Myocyte (in vitro differentiated cells): ENCODE results near the gene EMC9. TPM values are rescaled to one million over a fixed set of nuclear protein-coding genes. Genes with fewer than 3 reads are reported as not detected.

Experiments used
- DNase-seq: peaks from one replicate; pipeline ENCODE4 v3.0.0-alpha.2; 2012; ENCODE audit warnings: low read depth
- total RNA-seq: library from RNA; depleted of rRNA; stranded (reverse); fragments of >200 nt; gene quantifications from 2 replicates; pipeline ENCODE4 v1.2.3, GENCODE V29; 2014

EMC9 gene
- total RNA-seq, 1 donor from 2014 or later: 18.8 TPM

GRCh38 chr14:24177041-24177825 is 35.8 kb upstream of the EMC9 start:
- no peak for DNase-seq

DNA sequence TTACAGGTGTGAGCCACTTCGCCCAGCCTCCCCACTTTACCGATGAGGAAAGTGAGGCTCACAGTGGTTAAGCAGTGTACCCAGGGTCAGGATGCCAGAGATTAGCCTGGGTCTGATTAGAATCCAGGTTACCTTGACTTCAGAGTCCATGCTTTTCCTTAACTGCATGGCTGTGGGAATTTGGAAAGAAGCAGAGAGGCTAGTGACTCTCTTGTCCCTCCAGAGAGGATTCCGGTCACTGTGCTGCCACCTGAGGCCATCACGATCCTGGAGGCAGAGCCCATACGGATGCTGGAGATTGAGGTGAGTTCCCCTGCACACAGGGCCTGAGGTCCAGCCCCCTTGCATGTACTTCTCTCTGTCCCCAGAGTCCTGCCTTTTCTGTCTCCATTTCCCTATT is 35.2 kb upstream of the EMC9 start:
- DNase-seq: no peak

DNA sequence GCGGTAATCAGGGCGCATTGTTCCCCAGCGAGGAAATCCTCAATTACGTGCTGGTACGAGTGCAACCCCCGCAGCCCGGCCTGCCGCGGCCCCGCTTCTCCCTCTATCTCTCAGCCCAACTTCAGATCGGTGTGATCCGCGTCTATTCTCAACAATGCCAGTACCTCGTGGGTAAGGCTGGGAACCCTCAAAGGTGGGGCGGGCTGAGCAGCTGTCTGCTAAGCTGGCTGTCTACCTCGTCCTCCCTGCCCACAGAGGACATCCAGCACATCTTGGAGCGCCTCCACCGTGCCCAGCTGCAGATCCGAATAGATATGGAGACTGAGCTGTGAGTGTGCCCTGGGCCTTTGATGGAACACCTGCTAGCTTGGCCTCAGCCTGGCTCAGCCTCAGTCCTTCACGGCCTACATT is 31.5 kb upstream of the EMC9 start:
- DNase-seq: peak; percentile 38

GRCh38 chr14:24172261-24172860 is 31.0 kb upstream of the EMC9 start:
- DNase-seq: no peak

- no peak for DNase-seq
Observed at GRCh38 chr14:24171422-24172260, 30.2 kb upstream of the EMC9 start, which contains the start of gene REC8. REC8 (plus strand) TSS chr14:24172080; CDS start chr14:24172553, 473 bp downstream.

DNA sequence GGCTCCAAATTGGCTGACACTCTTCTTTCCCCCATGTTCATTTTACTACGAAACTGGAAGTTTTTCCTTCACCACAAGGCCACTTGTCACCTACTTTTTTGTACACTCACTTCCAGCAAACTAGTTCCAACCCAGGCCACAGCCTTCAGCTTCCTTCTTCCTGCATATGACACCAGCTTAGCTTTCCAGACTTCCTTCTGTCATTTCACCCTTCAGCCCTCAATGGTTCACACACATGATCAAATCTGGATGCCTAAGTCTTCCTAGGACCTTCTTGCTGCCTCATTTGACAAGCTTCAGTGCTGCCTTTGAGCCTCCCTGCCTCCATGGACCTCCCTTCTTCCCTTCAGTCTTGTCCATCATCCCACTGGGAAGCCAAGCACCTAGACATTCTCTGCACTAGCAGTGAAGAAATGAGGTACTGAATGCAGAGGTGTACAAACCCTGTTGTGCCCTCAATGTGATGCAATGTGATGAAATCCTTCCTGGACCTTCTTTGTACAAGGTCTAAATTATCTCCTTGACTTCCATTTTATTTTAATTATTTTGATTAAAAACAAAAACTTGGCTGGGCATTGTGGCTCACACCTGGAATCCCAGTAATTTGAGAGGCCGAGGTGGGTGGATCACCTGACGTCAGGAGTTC is 26.2 kb upstream of the EMC9 start:
- DNase-seq: no peak

GRCh38 chr14:24165785-24166184 is 24.4 kb upstream of the EMC9 start:
- no peak for DNase-seq

- no peak for DNase-seq
Observed at GRCh38 chr14:24164518-24164991, 23.2 kb upstream of the EMC9 start.

DNA sequence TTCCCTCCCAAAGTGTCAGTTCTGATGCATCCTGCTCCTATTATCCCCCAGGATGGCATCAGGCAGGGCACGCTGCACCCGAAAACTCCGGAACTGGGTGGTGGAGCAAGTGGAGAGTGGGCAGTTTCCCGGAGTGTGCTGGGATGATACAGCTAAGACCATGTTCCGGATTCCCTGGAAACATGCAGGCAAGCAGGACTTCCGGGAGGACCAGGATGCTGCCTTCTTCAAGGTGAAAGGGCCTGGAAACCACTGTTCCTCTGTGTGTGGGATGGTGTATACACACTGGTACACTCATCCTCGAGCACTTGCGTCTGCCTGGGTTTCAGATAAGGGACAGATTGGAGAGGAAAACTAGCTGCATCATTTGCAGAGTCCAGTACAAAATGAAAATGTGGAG is 20.7 kb upstream of the EMC9 start:
- DNase-seq: no peak

DNA sequence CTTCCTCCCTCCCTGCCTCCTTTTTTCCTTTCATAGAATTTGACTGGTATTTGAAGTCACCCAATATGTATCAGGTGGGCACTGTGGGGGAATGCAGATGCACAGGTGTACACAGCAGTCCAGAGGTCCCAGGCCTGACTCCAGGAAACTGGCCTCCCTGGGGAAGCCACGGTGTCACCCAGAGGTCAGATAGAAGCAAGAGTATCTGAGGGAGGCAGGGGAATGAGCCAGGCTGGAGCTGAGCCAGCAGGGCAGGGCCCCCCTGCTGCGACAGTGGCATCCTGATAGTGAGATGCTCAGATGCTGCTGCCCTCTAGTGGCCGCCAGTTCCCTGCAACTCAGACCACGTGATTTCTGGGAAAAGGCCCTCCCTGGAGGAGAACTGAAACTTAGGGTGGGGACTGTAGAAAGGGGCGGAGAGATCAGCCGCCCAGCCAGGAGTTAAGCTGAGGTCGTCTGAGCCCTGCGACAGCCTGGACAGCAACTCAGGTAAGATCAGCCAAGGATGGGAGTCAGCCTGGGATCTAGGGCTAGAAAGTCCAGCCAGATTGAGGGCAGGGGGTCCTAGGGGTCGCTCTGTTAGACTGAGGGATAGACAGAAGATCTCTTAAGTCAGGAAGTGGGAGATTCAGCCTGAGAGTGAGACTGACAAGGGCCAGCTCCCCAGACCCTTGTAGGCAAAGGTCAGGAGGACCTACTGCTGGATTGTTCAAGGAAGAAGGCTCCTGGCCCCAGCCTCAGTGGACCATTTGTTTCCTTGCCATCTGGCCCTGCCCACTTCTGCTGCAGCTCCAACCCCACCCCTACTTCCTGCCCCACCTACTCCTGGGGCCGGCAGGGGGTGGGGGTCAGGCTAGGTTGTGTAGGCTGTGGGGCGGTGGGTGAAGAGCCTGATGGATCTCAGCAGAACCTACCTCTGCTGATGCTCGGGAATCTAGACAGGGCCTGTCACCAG is 19.7 kb upstream of the EMC9 start, which contains the start of gene IRF9:
TSS of gene IRF9 (plus strand) at position 416 of the 955 bp plus-strand sequence. CDS start 880 bp downstream, outside the sequence.
- DNase-seq: peak; percentile 96

- no peak for DNase-seq
Observed at GRCh38 chr14:24160499-24160849, 19.1 kb upstream of the EMC9 start.

DNA sequence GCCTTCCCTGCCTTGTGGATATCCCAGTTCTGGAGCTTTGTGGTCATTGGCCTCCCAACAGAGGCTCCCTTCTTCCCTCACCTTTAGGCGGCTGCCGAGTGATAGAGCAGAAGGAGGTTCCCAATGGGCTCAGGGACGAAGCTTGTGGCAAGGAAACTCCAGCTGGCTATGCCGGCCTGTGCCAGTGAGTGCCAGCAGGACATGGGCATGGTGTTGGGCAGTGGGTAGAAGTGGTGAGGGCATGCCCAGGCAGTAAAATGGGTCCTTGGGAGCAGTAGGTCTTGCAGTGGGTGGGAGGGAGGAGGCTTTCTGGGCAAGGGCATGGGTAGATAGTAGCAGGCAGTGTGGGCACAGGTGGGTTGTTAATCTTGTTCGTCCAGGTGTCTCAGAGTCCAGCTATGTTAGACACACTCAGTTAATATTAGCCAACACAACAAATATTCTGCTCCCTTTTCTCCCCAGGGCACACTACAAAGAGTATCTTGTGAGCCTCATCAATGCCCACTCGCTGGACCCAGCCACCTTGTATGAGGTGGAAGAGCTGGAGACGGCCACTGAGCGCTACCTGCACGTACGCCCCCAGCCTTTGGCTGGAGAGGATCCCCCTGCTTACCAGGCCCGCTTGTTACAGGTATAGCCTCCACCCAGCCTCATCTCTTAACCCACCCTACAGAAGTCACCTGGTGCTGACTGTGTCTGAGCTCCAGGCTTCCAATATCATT is 18.5 kb upstream of the EMC9 start:
- DNase-seq: no peak

GRCh38 chr14:24157331-24157730 is 15.9 kb upstream of the EMC9 start:
- no peak for DNase-seq

DNA sequence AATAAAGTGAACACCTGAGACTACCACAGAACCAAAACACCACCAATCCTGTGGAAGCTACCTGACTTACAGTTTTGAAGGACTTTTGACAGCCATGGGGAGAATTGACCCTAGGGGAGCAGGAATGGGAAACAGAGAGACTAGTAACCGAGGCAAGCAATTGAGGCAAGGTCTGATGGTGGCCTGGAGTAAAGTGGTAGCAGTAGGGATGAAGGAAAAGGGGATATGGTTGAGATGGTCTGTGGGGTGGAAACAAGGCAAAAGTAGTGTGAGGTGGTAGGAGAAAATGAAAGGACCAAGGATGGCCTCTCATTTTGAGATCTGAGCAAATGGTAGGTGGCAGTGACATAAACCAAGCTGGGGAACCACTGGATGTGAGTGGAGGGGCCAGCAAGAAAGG is 15.4 kb upstream of the EMC9 start:
- no peak for DNase-seq

GRCh38 chr14:24155100-24155499 is 13.7 kb upstream of the EMC9 start:
- no peak for DNase-seq

GRCh38 chr14:24151404-24152080 is 10.2 kb upstream of the EMC9 start:
- DNase-seq: no peak

- no peak for DNase-seq
Observed at GRCh38 chr14:24150993-24151392, 9.6 kb upstream of the EMC9 start.

- DNase-seq: no peak
Observed at GRCh38 chr14:24150567-24150966, 9.2 kb upstream of the EMC9 start.

- no peak for DNase-seq
Observed at GRCh38 chr14:24150061-24150460, 8.7 kb upstream of the EMC9 start.
